ENCODE results near the gene COQ8A.

Gene COQ8A

DNA sequence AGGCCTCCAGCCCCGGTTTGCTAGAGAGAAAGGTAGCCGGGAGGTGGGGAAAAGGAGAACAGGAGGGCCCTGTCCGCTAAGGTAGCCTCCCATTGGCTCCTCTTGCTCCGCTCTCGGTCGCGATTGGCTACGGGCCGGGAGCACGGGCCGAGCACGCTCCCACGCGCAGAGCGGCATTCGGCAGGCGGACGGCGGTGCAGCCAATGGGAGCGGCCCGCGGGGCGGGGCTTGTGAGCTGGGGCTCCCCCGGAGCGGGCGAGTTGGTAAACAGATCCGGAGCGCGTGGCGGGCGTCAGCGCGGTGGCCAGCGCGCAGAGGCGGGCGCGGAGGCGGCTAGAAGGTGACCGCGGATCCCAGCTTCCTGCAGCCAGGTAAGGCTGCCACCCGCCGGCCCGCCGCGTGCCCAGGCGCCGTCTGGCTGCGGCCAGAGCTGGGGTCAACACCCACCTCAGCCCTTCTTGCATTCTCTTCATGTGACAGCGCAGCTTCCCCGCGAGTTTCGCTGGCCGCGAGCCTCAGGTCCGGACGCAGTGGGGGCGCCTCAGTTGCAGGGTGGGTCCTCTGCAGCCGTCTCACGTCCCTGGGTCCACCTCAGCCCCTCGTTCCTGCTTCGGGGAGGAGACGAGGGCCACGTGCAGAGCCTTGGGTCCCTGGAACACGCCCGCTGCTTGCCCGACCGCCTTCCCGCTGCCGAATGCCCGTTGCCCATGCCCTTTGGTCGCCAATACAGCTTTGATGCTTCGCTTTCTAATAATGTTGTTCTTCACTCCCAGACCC lies at the start of gene COQ8A:
Gene COQ8A, plus strand, starts transcription at position 266 of the 777 bp plus-strand sequence. CDS start 21,092 bp downstream, outside the sequence.
- DNase-seq (ENCODE audit: low spot score), result peak; percentile 99

DNA sequence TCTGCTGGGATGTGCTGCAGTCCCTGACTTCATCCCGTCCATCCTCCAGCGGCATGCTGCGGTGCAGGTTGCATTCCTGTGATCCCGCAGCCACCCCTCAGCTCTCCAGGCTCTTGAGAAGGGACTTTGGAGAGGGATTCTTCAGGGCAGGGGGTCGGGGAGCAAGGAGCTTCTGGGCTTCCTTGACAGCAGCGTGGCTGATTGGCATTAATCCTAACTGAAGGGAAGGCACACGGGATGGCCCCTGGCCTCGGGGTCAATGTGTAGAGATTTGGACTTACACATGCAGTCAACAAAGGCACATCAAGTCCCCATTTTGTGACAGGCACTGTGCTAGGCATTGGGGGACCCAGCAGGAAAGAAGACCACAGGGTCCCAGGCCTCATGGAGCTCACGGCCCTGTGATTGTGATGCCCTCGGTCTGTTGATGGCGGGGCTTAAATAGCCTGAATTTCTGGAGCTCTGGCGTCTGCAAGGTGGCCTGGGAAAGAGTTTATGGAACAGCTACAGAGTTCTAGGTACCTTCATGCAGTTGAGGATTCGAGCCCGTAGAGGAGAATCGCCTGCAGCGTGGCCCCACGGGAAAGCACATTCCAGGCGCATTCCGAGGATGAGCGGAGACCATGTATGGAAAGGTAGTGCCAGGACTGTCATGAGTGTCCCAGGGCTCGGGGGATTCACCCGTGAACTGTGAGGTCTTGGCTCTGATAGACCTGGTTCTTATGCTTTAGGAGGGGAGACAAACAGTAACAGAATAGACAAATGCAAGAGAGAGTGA lies 49.6 kb upstream of the COQ8A start:
- no peak for DNase-seq (ENCODE audit: low spot score)

DNA sequence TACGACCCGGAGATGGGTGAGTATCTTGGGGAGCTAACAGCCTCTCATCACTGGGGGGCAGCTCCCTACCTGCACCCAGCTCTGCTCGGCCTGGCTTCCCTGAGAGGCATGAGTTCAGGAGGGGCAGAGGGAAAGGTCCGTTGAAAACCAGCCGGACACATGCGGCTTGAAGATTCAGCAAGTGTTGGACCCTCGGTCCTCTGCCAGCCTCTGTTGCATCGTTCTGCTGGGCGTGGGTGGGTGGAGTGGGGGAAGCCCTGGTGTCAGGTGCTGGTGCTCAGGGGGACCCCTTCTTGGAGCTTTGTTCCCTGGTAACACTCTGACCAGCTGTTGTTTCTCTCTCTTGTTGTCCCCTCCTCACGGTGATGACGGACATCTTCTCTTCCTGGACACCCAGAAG lies 48.7 kb upstream of the COQ8A start:
- no peak for DNase-seq (ENCODE audit: low spot score)

DNA sequence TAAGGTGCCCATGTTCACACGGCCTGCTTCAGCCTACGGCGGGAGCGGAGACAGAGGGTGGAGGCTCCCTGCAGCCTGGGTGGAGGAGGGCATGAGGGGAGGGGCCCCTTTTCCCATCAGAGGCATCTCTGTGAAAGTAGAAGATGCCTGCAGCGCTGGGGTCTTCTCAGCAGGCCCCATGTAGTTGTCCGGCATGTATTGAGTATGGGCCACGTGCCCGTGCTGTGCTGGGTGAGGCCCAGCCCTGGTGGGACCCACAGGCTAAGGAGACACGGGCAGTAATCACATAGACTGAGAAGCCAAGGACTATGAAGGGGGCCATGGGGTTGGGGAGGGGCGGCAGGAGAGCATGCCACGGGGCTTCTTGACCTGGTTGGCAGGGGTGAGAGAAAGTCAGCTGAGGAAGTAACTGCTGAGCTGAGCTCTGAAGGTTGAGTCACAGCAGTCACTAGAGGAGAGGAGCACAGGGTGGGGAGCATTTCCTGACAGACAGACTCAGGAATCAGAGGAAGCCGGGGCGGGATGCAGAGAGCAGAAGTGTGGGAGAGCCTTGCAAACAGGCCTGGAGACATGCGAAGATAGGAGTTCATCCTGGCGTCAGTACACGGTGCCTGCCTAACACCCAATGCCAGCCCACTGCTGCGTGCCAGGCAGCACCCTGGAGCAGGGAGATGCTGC lies 48.1 kb upstream of the COQ8A start:
- peak; percentile 21 for DNase-seq (ENCODE audit: low spot score)

DNA sequence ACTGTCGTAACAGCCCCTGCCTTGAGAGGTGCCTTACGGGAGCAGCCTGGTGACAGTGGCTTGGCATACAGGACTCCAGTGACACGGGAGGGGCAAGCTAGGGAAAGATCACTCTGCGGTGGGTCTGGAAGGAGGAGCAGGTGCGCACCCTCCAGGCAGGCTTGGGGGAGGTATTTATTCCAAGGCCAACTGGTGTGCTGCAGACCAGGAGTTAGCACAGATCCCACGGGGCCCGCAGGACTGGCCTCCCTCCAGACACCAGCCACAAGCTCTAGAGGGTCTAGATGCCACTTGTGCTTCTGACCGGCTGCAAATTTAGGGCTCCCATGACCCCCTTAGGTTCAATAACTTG lies 47.6 kb upstream of the COQ8A start:
- DNase-seq (ENCODE audit: low spot score), result no peak

DNA sequence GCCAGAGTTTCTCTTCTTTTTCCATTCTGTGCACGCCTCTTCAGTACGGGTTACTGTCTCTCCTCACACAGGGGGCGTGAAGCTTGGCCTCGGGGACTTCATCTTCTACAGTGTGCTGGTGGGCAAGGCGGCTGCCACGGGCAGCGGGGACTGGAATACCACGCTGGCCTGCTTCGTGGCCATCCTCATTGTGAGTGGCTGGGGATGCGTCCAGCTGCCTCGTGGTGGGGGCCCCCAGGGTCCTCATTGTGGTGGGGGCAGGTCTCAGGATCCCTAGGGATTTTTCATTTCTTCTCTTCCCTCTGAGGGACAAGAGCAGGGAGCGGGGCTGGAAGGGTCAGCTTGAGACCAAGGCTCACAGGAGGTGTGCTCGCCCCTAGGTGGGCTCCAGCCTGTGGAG lies 46.2 kb upstream of the COQ8A start:
- no peak for DNase-seq (ENCODE audit: low spot score)

DNA sequence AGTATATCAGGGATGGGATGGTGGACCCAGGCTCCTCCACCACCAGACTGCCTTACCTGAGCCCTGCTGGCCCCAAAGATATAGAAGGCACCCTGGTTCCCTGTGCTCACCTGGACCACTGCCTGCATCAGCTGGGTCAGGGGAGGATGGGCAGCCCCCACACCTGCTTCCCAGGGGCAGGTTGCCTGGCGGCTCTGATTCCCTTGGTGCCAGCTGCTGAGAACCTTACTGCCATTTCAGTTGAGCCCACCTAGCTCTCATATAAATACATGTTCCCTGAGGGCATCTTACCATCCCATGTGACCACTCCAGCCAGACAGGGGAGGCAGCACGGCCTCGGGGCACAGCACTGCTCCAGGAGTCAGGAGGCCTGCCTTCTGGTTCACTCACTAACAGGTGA lies 45.3 kb upstream of the COQ8A start:
- DNase-seq (ENCODE audit: low spot score), result no peak

DNA sequence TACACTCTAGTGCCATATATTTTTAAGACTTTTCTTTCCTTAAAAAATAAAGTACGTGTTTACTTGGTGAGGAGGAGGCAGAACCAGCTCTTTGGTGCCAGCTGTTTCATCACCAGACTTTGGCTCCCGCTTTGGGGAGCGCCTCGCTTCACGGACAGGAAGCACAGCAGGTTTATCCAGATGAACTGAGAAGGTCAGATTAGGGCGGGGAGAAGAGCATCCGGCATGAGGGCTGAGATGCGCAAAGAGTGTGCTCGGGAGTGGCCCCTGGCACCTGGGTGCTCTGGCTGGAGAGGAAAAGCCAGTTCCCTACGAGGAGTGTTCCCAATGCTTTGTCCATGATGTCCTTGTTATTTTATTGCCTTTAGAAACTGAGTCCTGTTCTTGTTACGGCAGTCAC lies 44.5 kb upstream of the COQ8A start:
- DNase-seq (ENCODE audit: low spot score), result no peak

DNA sequence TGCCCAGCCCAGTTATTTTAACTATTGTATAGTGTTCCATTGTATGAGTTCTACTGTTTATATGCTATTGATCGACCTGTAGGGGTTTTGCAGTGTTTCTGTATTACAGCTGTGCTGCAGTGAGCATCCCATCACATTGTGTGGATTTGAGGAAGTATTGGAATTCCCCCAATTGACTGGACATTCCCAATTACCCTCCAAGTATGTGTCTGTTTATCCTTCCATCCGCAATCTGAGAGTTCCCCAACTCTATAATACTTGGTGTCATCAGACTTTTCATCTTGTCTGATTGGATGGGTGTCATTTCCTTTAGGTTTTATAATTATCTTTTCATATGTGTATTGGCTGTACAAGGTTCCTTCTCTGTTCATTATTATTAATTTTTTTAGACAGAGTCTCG lies 41.8 kb upstream of the COQ8A start:
- no peak for DNase-seq (ENCODE audit: low spot score)

DNA sequence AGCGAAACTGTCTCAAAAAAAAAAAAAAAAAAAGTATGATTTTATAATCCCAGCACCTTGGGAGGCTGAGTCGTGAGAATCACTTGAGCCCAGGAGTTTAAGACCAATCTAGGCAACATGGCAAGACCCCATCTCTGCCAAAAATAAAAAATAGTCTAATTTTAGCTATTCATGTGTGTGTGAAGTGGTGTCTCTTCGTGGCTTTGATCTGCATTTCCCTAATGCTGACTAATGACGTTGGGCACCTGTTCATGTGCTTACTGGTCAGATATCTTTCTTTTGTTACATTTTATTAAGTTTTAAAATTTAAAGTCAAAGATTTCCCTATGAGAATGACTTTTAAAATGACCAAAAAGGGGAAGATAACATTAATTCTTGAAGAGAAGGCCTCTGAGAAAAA lies 38.7 kb upstream of the COQ8A start:
- no peak for DNase-seq (ENCODE audit: low spot score)

DNA sequence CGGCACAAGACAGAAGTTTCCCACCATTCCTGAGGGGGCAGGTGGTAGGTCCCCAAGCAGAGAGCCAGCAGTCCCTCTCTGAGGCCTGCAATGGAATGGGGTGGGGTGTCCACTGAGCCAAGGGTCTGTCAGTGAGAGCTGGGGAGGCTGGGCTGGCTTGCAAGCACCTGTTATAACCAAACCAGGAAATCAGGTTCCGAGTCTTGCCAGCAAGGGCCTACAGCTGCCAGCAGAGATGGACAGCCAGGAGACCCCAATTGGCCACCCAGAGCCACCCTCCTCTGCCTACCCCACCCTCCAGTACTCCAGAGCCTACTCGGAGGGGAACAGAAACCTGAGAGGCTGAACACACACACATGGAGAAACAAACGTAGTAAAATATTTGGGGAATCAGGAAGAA lies 37.5 kb upstream of the COQ8A start:
- no peak for DNase-seq (ENCODE audit: low spot score)

DNA sequence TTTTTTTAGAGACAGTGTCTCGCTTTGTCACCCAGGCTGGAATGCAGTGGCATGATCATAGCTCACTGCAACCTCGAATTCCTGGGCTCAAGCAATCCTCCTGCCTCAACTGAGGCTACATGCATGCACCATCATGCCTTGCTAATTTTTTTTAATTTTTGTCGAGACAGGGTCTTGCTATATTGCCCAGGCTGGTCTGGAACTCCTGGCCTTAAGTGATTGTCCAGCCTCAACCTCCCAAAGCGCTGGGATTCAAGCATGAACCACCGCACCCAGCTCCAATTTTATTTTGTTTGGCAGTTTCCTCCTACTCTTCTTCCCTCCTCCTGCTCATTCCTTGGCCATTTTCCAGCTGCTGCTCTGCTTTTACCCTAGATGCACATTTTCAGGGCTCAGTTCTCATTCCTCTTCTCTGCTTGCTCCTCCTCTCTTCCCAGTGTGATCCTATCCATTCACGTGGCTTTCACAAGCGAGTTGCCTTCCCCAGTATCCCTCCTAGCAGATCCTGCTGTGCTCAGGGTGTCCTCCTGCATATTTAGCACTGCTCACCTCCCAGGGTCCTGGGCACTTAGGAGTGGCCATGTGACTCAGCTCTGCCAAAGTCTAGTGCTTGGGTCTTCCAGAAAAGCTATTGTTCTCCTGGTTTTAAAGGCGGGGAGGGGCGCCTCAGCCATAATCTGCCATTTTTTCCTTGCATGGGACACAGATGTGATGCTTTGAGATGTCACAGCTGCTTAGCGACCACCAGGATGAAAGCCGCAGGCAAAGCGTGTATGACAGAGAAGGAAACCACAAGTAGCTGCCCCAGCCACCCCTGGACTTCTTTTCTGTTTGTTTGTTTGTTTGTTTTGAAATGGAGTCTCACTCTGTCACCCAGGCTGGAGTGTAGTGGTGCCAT lies 36.0 kb upstream of the COQ8A start:
- peak; percentile 58 for DNase-seq (ENCODE audit: low spot score)

DNA sequence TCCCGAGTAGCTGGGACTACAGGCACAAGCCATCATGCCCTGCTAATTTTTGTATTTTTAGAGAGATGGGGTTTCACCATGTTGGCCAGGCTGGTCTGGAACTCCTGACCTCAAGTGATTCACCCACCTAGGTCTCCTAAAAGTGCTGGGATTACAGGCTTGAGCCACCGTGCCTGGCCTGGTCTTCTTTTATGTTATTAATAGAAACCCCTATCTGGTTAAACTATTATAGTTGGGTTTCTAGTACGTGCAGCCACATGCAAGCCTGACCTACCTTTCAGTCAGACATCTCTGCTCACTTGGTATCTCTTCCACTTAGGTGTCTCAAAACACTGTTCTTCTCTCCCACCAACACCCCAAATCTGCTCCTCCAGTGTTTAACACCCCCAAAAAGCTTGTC lies 35.3 kb upstream of the COQ8A start:
- no peak for DNase-seq (ENCODE audit: low spot score)

DNA sequence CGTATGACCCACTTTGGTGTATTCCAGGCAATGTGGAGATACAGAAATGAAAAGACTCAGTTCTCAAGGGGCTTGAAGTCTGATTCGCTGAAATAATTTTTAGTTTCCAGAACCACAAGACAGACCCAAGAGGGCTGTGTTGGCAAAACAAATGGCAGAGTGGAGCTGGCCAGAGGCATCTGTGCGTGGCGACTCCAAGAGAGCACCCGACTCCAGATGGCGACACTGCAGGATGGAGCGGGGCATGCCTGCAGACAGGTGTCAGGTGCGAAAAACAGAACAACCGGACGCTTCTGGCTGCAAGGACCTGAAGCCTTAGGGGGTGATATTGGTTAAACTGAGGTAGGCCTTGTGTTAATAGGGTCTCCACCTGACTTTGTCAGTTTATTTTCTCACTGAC lies 31.7 kb upstream of the COQ8A start:
- DNase-seq (ENCODE audit: low spot score), result no peak

DNA sequence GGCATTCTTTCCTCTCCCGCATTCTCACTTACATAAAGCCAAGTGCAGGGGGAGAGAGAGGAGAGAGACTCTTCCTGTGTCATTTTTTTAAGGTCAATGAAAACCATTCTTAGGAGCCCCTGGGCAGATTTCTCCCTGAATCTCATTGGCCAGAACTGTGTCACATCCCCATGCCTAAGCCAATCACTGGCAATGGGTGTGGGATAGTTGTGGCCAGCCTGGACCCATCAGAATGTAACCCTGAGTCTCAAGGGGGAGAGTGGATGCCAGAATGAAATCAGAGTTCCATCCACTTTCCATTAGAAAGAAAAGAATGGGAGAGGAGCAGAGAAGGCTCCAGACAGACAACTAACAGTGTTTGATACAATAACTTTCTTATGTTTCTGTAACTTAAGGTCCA lies 31.2 kb upstream of the COQ8A start:
- DNase-seq (ENCODE audit: low spot score), result no peak

DNA sequence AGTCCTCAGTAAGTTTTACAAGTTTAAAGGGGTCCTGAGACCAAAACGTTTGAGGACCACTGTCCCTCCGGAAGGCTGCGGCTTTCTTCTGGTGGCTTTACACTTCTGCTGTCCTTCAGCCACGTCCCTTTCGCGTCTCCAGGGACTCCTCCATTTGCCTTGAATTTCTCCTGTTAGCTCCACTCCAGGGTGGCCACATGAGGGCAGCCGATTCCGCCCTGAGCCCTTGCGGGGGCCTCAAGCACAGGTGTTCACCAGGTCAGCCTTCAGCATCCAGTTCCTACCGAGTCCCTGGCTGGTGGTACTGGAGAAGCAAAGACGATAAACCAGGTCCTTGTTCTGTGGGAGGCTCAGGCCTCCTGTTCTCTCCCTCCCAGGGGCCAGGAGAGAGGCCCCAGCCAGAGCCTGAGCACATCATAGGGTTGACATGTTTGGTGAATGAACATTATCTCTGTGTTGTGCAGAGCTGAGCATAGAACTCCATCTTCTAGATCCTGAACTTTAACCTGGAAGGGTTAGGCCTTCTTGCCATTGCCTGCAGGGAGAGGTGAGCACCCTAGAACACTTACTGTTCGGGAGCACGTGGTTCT lies 27.4 kb upstream of the COQ8A start:
- peak; percentile 73 for DNase-seq (ENCODE audit: low spot score)

DNA sequence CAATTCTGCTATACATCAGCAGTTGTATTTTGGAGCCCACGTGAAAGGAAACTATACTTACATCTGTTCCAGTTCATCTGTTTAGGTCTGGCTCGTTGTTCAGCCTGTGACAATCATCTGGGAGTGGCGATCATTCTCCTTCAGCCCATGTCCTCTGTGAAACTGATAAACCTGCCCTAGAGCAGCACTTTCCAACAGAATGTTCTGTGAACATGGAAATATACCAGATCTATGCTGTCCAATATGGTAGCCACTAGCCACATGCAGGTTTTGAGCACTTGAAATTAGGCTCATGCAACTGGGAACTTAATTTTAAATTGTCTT lies 24.5 kb upstream of the COQ8A start:
- DNase-seq (ENCODE audit: low spot score), result no peak

DNA sequence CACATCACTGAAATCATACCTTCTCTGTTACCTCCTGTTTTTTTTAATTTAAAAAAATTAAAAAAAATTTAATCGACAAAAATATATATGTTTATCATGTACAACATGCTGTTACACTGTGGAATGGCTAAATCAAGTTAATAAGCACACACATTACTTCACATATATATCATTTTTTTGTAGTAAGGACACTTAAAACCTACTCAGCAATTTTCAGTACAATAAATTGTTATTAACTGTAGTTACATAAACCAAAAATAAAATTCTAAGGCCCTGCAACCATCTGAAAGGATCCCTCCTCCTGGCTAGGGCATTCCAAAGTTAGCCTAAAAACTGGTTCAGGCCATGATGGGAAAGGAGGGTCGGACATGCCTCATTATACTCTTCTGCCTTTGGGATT lies 23.6 kb upstream of the COQ8A start:
- no peak for DNase-seq (ENCODE audit: low spot score)

DNA sequence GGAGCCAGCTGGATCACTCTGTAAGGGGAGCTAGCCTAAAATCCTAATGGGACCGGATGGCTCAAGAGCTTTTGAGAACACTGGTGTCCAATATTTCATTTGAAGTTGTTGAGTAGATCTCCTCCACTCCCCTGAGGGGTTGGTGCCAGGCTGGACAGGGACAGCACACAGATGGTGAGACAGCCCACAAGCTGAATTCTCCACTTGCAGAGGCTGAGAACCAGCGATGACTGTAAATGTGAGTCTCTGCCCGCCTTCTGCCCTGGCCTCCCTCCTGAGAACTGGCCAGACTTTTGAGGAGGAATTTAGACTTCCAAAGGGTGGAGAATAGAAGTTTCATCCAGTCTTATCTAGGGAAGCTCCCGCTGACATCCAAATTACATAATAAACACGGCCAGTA lies 20.5 kb upstream of the COQ8A start:
- no peak for DNase-seq (ENCODE audit: low spot score)

DNA sequence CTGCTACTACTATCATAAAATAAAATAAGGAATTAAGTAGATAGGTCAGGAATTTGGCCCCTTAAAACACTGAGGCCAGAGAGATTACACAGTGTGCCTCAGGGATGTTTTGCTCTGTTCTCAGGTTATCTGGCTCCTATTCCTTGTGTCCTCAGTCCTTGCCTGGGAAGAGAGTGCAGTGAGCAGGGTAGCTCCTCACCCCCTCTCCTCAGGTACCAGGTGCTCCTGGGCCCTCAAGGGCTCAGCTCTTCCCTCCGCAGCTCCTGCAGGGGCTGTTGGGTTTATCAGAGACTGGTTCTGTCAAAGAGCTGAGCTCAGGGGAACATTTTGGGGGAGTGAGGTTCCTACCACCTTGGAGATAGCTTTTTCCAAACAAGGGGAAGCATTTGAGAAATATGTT lies 20.1 kb upstream of the COQ8A start:
- DNase-seq (ENCODE audit: low spot score), result no peak

DNA sequence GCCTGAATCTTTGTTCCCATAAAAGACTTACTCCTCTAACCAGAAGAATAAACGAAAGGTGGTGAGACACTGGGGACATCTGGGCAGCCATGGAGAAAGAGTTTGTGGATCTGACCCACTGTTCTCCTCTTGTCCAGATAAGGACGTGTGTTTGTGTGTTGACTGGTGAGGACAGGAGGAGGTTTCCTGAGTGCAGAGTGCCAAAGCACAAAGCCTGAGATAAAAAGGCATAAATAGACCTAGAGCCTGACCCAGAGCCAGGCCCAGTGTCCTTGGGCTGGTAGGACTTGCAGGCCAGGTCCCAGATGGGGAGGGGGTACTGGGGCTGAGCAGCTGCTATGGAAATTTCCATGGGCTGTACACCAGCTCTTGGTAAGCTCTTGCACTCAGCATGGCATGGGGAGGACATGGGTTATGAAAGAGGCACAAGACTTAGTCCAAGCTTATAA lies 19.6 kb upstream of the COQ8A start:
- no peak for DNase-seq (ENCODE audit: low spot score)

DNA sequence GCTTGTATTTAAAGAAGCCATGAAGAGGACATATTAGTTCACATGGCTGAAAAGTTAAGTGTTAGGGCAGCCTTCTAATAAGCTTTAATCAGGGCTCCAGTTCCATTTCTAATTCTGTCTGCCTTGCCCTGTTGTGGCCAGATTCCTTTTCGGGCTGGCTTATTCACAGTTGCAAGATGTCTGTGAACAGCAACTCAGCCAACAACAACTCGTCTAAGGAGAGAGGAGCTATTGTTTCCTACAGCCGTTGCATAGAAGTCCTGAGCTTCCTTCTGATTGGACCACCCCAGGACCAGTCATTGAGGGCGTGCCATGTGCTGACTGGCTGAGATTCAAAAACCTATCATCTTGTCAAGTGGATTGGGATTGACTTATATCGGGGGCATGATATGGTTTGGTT lies 18.6 kb upstream of the COQ8A start:
- DNase-seq (ENCODE audit: low spot score), result no peak
